AG09319 (cell line): ENCODE results near the gene SC5D.
A peak's percentile ranks its signal among the peaks of the same experiment; 100 is the strongest.

Experiments
- DNase-seq: peaks from one replicate; pipeline ENCODE4 v3.0.0-alpha.2; 2010; ENCODE audit warnings: low read depth; ENCODE audit errors: extremely low read depth
- TF ChIP-seq, protein P1 (sequence below): IDR thresholded peaks from 2 replicates; pipeline ENCODE4 v1.5.1; 2011; ENCODE audit warnings: low read depth, mild to moderate bottlenecking, inconsistent platforms, low read length, moderate library complexity

Gene SC5D

DNA sequence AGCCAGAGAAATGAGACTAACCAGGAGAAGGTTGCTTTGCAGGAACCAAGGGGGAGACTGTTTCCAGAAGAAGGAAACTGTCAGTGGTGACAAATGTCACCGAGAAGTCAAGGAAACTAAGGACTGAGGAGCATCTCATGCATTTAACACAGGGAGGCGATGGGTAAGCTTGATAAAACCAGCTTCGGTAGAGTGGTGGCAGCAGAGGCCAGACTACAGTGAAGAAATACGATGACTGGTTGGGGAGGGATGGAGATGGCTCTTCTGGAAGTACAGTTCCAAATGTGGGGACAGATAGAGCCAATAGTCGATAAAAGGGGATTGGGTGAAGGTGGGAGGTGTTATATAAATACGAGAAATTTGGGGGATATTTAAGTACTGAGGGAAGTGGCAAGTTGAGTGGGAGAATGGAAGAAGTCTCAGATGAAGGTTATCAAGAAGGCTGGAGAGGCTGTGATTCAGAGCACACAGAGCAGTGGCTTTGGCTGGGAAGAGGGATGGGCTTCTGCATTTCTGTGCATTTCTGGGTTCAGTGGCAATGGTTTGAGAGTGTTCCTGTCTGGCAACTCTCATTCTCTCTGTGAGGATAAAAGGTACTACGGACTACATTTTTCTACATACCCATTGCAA is 29.2 kb downstream of the SC5D start:
- TF ChIP-seq, protein P1, sequence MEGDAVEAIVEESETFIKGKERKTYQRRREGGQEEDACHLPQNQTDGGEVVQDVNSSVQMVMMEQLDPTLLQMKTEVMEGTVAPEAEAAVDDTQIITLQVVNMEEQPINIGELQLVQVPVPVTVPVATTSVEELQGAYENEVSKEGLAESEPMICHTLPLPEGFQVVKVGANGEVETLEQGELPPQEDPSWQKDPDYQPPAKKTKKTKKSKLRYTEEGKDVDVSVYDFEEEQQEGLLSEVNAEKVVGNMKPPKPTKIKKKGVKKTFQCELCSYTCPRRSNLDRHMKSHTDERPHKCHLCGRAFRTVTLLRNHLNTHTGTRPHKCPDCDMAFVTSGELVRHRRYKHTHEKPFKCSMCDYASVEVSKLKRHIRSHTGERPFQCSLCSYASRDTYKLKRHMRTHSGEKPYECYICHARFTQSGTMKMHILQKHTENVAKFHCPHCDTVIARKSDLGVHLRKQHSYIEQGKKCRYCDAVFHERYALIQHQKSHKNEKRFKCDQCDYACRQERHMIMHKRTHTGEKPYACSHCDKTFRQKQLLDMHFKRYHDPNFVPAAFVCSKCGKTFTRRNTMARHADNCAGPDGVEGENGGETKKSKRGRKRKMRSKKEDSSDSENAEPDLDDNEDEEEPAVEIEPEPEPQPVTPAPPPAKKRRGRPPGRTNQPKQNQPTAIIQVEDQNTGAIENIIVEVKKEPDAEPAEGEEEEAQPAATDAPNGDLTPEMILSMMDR = peak; percentile 31
- DNase-seq = no peak

DNA sequence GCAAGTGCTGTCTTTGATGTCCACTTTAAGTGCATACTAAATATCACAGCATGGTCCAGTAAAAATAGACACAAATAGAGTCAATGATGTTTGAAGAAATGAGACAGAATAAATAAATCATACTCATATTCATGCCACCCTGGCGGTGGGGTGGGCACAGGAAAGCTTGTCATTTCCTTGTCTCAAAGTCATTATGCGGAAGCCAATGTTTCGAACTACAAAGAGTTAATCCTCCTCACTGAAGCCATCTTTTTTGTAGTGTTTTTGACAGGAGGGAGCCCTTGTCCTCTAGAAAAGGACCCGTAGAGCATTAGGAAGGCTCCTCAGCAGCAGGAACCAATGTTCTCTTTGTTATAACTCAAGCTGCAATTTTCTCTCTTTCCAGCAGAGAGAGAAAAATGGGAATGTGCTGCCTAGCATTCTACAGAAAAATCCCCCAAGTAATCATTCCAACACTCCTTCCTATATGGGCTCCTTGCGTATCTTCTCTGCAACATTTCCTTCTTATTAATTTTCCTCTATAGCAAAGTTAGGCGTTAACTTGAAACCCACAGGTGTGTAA is 30.6 kb downstream of the SC5D start:
- no peak for DNase-seq
- TF ChIP-seq, protein P1 = no peak

DNA sequence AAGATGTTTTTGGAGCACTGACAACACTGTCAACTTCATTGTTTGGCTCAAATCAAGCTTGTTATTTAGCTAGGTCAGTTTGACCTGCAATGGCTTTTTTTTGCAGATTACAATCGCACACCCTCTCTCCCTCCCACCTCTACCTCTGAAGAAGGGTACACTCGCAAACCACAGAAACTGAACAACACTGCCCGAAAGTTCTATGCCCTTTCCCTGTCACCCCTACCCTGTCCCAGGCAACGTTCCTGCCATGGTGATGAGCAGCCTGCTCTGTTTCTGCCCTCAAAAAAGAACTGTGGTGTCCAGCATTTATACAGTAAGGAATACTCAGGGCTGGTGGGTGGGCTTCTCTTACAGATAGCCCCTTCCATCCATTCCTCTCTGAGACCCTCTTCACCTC is 33.7 kb downstream of the SC5D start:
- TF ChIP-seq, protein P1 = no peak
- DNase-seq = no peak

DNA sequence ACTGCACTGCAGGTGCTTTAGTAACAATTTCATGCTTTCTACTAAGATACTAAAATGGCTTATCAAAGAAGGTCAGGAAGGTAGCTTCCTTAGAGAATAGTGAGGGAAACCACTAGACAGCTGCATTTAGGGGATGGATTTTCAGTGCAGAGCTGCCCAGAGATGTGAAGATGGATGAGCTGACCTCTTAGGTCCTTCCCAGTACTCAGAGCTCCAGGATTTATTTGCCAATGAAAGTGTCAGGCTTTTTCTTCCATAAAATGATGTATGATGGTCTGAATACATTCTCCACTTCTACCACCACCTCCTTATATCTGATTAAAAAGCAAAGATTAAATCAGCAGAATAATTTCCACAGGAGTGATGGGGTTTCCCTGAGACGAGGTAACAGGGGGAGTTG is 35.0 kb downstream of the SC5D start:
- no peak for DNase-seq
- TF ChIP-seq, protein P1 = no peak

DNA sequence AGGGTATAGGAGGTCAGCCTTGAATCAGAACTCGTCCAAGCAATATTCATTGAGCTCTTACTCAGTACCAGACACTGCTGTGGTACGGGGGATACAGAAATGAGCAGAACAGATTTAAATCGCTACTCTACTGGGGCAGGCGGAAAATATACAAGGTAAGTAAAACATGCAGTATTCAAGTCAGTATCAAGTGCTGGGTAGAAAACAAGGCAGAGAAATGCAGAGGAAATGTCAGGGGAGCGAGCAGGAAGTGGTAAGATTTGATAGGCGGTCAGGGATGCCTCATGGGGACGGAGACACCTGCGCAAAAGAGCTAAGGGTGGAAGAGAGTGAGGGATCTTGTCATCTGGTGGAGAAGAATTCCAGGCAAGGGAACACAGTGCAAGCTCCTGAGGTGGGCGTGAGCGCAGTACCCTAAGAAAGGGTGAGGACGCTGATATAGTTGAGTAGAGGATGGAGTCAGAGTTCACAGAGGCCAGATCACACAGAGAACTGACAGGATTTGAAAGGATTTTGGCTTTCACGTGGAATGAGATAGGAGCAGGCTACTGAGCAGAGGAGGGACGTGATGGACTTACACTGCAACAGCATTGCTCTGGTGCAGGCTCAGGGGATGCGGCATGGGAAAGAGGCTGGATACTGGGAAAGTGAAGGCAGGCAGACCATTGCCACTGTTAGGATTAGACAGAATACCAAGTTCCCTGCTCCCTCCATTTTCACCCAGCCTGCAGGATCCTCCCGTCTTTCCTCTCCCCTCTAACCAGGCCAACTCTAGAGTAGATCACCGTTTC is 35.8 kb downstream of the SC5D start:
- TF ChIP-seq, protein P1 = no peak
- no peak for DNase-seq

DNA sequence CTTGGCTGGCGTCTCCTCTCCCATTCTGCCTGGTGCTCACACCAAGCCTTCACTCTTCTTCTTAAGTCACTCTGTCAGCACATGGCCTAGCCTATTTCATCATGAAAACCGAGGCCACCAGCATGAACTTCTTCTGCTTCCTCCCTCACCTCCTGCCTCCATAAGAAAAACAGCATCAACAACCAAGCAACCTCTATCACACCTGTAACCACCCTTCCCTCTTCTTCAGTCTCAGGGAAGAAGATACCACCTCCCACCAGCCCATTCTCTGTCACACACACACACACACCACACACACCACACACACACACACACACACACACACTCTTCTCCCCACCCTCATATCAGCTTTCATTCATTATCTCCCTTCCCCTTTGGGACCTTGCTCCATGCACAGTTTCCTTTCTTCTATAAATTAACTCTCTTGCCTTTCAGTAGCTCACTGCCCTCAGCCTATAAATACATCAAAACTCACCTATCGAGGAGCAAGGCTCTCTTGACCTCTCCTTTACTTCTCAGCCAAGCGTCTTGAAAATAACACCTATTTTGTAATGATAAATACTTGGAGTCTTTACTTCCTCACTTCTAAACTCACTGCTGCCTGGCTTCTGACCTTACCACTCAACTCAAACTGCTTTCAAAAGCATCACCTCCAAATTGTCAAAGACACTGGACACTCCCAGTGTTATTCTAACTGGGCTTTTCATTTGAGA is 36.6 kb downstream of the SC5D start:
- TF ChIP-seq, protein P1 = no peak
- no peak for DNase-seq
